Muscle of arm (tissue), 12 donors: ENCODE data around the gene F12. TPM values are rescaled to one million over a fixed set of nuclear protein-coding genes. Genes with fewer than 3 reads are reported as not detected.

Source experiments
- DNase-seq: peaks from one replicate; pipeline ENCODE4 v3.0.0-alpha.2; 2013
- polyA plus RNA-seq, 12 donors: library from polyadenylated mRNA; unstranded; fragments of 120-200 nt; gene quantifications; one replicate each; pipeline ENCODE4 v1.2.1, GENCODE V29; 2013; ENCODE audit not compliant: insufficient read length in 12 of 12

The F12 gene
- polyA plus RNA-seq, 12 donors, result 0.23 to 1.8 (median 0.39) TPM; not detected in 2

DNA sequence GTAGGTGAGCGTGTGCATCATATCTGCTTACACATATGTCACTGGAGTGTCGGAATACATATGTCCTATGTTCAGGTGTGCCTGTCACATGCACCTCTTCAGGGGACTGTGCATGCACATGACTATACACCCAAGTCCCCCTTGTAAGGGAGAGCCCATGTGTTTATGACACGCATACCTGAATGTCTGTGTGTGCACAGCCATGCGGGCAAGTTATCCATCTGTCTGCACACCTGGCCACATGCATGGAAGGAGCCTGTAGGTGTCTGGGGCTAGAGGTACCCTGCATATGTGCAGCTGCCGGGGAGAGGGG lies 52.3 kb downstream of the F12 start:
- DNase-seq, result no peak

DNA sequence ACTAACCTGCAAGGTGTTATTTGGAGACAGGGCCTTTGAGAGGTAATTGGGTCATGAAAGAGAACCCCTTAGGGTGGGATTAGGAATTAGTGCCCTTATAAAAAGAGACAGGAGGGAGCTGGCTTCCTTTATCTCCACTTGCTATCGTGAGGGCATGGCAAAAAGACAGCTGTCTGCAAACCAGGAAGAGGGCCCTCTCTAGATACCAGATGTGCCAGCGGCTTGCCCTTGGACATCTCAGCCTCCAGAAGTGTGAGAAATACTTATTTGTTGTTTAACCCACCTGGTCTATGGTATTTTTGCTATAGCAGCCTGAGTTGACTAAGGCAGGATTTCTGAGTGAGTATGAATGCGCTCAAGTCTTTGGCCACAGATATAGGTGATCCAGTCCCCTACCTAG lies 52.6 kb downstream of the F12 start:
- no peak for DNase-seq

GRCh38 chr5:177355868-177356168 lies 53.5 kb downstream of the F12 start:
- no peak for DNase-seq

GRCh38 chr5:177355162-177355867 lies 54.0 kb downstream of the F12 start:
- no peak for DNase-seq

DNA sequence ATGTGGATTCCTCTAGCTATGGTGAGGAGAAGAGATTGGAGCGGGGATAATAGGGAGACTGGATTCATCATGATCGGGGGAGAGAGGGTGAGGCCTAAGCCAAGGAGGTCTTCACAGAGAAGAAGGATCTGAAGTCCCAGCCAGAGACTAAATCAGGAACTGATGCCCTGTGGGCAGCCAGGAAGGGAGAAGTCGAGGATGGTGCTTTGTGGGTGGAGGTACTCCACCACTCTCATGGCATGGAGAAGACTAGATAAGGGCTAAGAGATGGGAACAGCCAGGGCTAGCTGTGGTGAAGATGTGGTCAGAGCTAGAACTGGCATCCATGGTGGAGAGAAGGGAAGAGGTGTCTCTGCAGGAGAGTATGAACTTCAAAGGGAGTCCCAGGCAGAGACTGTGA lies 54.7 kb downstream of the F12 start:
- no peak for DNase-seq

- DNase-seq, result no peak
These were observed 55.1 kb downstream of the F12 start for GRCh38 chr5:177354256-177354655.

DNA sequence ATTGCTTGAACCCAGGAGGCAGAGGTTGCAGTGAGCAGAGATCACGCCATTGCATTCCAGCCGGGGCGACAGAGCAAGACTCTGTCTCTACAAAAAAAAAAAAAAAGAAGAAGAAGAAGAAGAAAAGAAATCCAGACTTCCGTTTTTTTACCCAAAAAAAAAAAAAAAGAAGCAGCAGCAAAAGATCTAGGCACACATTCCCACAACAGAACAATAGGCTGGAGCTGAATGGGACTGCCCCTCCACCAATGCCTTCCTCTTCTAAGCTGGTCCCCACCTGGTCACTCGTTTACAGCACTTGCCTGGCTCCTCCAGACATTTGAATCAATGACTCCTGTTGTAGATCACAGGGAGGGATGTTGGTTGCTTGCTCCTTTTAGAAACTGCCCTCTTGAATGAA lies 56.3 kb downstream of the F12 start:
- no peak for DNase-seq

Other genes with a start within 250 kb of the F12 start
- gene RAB24, start 105.8 kb downstream of the F12 start, polyA plus RNA-seq, result 10 to 100 TPM in 11 of 12 donors, not detected in 1; 10.1 to 21.6 (median 19.8) TPM
- gene PRELID1, start 105.8 kb downstream of the F12 start, polyA plus RNA-seq, result 100 to 1,000 TPM in 1 of 12 donors, 10 to 100 TPM in 10, not detected in 1; 59.2 to 113 (median 68.4) TPM
- gene MXD3, start 97.7 kb downstream of the F12 start, polyA plus RNA-seq, result 10 to 100 TPM in 11 of 12 donors, not detected in 1; 11.4 to 46.8 (median 14.7) TPM
- gene LMAN2, start 57.9 kb downstream of the F12 start, polyA plus RNA-seq, result 100 to 1,000 TPM in 1 of 12 donors, 10 to 100 TPM in 10, not detected in 1; 55.9 to 123 (median 66.8) TPM
- 10 to 100 TPM in 10 of 12 donors, 1 to 10 TPM in 1, not detected in 1; 8.2 to 23.6 (median 12.9) TPM for gene RGS14, start 51.6 kb downstream of the F12 start, polyA plus RNA-seq
- 1 to 10 TPM in 1 of 12 donors, under 1 TPM in 5, not detected in 6; 0.10 to 1.3 (median 0.14) TPM for gene SLC34A1, start 25.1 kb downstream of the F12 start, polyA plus RNA-seq
- not detected for gene PFN3, start 8.9 kb downstream of the F12 start, polyA plus RNA-seq
- gene GRK6, start 17.1 kb upstream of the F12 start, polyA plus RNA-seq, result 10 to 100 TPM in 11 of 12 donors, not detected in 1; 12.4 to 29.0 (median 16.2) TPM
- 1 to 10 TPM in 2 of 12 donors, under 1 TPM in 8, not detected in 2; 0.15 to 2.5 (median 0.47) TPM for gene PRR7, start 37.2 kb upstream of the F12 start, polyA plus RNA-seq
- gene DBN1, start 64.1 kb upstream of the F12 start, polyA plus RNA-seq, result 1,000 to 10,000 TPM in 1 of 12 donors, 100 to 1,000 TPM in 11; 174 to 1,003 (median 222) TPM
- gene PDLIM7, start 88.0 kb upstream of the F12 start, polyA plus RNA-seq, result 100 to 1,000 TPM in 11 of 12 donors, not detected in 1; 121 to 338 (median 274) TPM
- 10 to 100 TPM in 1 of 12 donors, 1 to 10 TPM in 9, not detected in 2; 4.5 to 14.6 (median 5.4) TPM for gene DOK3, start 100.3 kb upstream of the F12 start, polyA plus RNA-seq
- gene DDX41, start 107.4 kb upstream of the F12 start, polyA plus RNA-seq, result 10 to 100 TPM in 11 of 12 donors, not detected in 1; 39.0 to 68.7 (median 47.5) TPM
- 100 to 1,000 TPM in 2 of 12 donors, 10 to 100 TPM in 9, not detected in 1; 38.3 to 121 (median 53.0) TPM for gene FAM193B, start 145.0 kb upstream of the F12 start, polyA plus RNA-seq
- 100 to 1,000 TPM in 9 of 12 donors, 10 to 100 TPM in 2, not detected in 1; 86.0 to 166 (median 117) TPM for gene TMED9, start 182.6 kb upstream of the F12 start, polyA plus RNA-seq
- 10 to 100 TPM in 11 of 12 donors, not detected in 1; 15.0 to 21.3 (median 18.4) TPM for gene B4GALT7, start 190.6 kb upstream of the F12 start, polyA plus RNA-seq